GM06990 (cell line): ENCODE results near the gene OPRL1.

Experiments used
- DNase-seq: peaks from one replicate; pipeline ENCODE4 v3.0.0-alpha.2; 2011; ENCODE audit not compliant: insufficient read length; ENCODE audit errors: extremely low read depth
- H3K27me3 ChIP-seq: replicated peaks from 2 replicates; pipeline ENCODE4 v1.6.0; 2011; ENCODE audit warnings: low read length; ENCODE audit not compliant: control insufficient read depth, insufficient read depth
- H3K36me3 ChIP-seq: 2 replicates; pipeline ENCODE4 v1.5.1; 2011; ENCODE audit warnings: low read length; ENCODE audit not compliant: control insufficient read depth, insufficient read depth
- H3K4me3 ChIP-seq: replicated peaks from 2 replicates; pipeline ENCODE4 v1.5.1; 2011; ENCODE audit warnings: low read depth, mild to moderate bottlenecking, control low read depth, low read length
- TF ChIP-seq, protein P1 (sequence below): IDR thresholded peaks from 2 replicates; pipeline ENCODE4 v1.5.1; 2011; ENCODE audit warnings: low read length, control low read depth, mild to moderate bottlenecking, inconsistent platforms; ENCODE audit not compliant: insufficient read depth, poor library complexity, severe bottlenecking

Gene OPRL1

DNA sequence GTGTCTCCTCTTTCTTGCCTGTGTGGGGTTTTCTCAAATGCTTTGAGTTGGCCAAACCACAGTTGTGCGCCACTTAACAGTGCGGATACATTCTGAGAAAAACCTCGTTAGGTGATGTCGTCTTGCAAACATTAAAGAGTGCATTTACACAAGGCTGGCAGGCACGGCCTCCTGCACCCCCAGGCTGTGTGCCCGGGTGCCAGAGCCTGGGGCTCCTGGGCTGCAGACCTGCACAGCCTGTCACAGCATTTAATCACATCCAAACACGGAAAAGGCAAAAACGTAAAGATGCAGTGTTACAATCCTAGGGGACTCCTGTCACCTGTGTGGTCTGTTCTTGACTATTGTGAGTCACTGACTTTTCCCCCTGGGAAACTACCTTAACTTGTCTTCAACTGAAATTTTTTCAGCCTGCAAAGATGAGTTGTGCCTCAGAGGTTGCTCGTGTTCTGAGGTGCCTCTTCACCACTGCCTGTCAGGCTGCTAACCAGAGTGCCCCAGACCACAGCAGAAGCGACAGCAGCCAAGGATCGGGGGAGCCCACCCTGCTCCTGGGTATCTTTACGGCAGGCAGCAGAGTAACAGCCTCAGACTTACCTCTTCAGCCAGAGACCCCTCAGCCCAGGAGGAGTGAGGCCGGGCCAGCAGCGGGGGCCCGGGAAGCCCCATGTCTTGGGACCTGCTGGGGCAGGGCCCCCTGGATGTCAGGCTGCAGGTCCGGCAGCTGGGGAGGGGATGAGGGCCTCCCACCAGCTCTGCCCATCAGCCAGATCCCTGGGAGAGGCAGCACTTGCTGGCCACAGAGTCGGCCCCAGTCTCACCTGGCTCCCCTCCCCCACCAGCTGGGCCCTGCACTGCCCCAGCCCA lies 44.6 kb upstream of the OPRL1 start:
- TF ChIP-seq, protein P1, sequence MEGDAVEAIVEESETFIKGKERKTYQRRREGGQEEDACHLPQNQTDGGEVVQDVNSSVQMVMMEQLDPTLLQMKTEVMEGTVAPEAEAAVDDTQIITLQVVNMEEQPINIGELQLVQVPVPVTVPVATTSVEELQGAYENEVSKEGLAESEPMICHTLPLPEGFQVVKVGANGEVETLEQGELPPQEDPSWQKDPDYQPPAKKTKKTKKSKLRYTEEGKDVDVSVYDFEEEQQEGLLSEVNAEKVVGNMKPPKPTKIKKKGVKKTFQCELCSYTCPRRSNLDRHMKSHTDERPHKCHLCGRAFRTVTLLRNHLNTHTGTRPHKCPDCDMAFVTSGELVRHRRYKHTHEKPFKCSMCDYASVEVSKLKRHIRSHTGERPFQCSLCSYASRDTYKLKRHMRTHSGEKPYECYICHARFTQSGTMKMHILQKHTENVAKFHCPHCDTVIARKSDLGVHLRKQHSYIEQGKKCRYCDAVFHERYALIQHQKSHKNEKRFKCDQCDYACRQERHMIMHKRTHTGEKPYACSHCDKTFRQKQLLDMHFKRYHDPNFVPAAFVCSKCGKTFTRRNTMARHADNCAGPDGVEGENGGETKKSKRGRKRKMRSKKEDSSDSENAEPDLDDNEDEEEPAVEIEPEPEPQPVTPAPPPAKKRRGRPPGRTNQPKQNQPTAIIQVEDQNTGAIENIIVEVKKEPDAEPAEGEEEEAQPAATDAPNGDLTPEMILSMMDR: no peak
- peak; percentile 69 for DNase-seq
- Histone ChIP-seq H3K4me3 (no peak overlapping the region), H3K36me3 (peaks cover 9% of the 10 kb centered on the region), H3K27me3 (no peaks in the 10 kb centered on the region)

DNA sequence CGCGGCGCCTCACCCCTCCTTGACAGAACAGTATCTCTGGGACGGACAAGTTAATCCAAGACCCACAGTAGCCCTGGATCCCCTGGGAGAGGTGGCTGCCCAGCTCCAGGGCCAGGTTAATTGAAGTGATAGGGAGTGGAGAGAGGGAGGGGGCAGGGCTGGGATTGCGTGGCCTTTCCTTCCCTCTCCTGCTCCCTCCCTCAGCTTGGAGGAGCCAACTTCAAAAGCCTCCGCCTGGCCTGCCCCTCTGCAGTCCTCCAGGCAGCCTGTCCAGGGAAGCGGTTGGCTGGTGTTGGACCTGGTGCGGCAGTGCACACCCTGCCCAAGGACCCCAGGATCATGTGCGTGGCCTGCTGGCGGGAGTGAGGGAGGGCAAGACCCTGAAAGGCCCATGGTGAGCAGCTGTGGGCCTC lies 43.9 kb upstream of the OPRL1 start, which contains the start of gene C20orf204:
Gene C20orf204, plus strand, starts transcription at position 250 of the 413 bp plus-strand sequence. Its CDS starts 142 bp downstream, at position 392.
- TF ChIP-seq, protein P1: no peak
- no peak for DNase-seq
- H3K27me3 ChIP-seq: no peaks in the 10 kb centered on the region
- no peak within 1 kb of the TSS for H3K4me3 ChIP-seq
- peaks cover 5% of the 10 kb centered on the region for H3K36me3 ChIP-seq

GRCh38 chr20:64036346-64037198 lies 43.3 kb upstream of the OPRL1 start:
- TF ChIP-seq, protein P1: no peak
- DNase-seq: peak; percentile 56
- Histone ChIP-seq H3K36me3 (peaks cover 5% of the 10 kb centered on the region), H3K4me3 (no peak overlapping the region), H3K27me3 (no peaks in the 10 kb centered on the region)

DNA sequence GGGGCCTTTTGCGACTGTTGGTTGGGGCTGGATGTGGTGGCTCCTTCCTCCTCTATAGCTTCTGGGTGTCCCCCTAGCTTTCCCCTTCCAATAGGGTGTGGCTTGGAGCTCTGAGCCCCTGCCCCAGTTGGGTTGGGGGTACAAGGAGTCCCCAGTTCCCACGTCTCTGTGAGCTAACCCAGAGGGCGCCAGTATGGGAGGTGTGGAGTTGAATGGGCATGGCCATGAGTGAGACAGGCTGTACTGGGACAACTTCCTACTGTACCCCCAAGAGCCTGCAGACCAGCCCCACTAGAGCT lies 42.7 kb upstream of the OPRL1 start:
- DNase-seq: no peak
- peaks cover 5% of the 10 kb centered on the region for H3K36me3 ChIP-seq
- TF ChIP-seq, protein P1: no peak
- H3K27me3 ChIP-seq: no peaks in the 10 kb centered on the region
- H3K4me3 ChIP-seq: no peak overlapping the region

DNA sequence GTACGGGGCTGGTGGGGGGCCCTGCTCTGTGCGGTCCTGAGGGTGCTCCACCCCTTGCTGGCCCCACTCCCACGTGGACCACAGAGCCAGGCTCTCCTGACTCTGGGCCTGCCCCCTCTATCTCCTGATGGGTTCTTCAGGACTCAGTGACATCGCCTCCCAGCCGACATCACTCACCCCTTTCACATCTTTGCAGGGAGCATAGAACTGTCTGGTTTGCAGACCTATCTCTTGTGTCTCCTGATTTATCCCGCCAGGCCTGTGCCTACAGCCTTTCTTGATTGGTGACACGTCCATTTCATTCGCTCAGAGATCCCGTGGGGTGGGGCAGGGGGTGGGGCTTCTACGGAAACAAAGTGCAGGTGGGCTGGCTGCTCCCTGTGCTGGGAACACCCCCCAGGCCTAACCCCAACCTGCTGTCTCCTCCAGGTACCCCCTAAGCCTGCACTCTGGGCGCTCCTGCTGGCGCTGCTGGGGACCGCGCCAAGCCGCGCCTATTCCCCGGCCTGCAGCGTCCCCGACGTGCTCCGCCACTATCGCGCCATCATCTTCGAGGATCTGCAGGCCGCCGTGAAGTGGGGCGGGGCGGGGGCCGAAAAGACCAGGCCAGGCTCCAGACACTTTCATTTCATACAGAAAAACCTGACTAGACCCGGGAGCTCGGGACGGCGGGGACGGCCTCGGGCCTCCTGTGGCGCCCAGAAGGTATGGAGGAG lies 42.2 kb upstream of the OPRL1 start:
- Histone ChIP-seq H3K4me3 (peak overlapping the region; percentile 66), H3K36me3 (peaks cover 3% of the 10 kb centered on the region), H3K27me3 (no peaks in the 10 kb centered on the region)
- TF ChIP-seq, protein P1: no peak
- no peak for DNase-seq
